T-cell (primary cell): ENCODE results near the gene UQCRH. TPM values are rescaled to one million over a fixed set of nuclear protein-coding genes. Genes with fewer than 3 reads are reported as not detected.

Experiments used
- ATAC-seq, 4 experiments: fragments of 200-7000 bp in 3 of 4; fragments of 150-1000 bp in 1 of 4; cut with Tn5 transposase; replicated peaks in 1 of 4; 1 replicate in 3 of 4; 2 replicates in 1 of 4; pipeline ENCODE4 v1.10.0; 2021; ENCODE audit warnings: moderate library complexity in 3 of 4, mild to moderate bottlenecking in 2 of 4, moderate number of reproducible peaks in 1 of 4
- CTCF ChIA-PET, 2 donors: fragments of 300-600 bp; sonication (Branson Sonifier 250); formaldehyde crosslinking; loops; one replicate each; lab custom pipeline; 2022; ENCODE audit warnings: antibody characterized with exemption in 2 of 2; lab: Charles Lee
- POLR2A ChIA-PET, 2 donors: fragments of 300-600 bp; sonication (Branson Sonifier 250); formaldehyde crosslinking; loops; one replicate each; lab custom pipeline; 2022; ENCODE audit warnings: antibody characterized with exemption in 2 of 2; lab: Charles Lee
- DNase-seq, 35 experiments: peaks; one replicate each; pipeline versions ENCODE4 v3.0.0 to v3.0.0-alpha.2; 2013 to 2023
- H3K27ac ChIP-seq: one replicate; pipeline ENCODE4 v1.5.1; 2013; ENCODE audit warnings: low read length
- H3K27me3 ChIP-seq, 2 experiments: replicated peaks in 1 of 2; 1 replicate in 1 of 2; 2 replicates in 1 of 2; pipeline versions ENCODE4 v1.6.1 to v1.7.0; 2013; ENCODE audit warnings: low read length in 1 of 2, mixed read lengths in 1 of 2; ENCODE audit not compliant: control insufficient read depth in 2 of 2, insufficient read depth in 2 of 2; ENCODE audit errors: extremely low read depth in 1 of 2
- H3K36me3 ChIP-seq, 2 donors: 1 replicate in 1 of 2; 2 replicates in 1 of 2; pipeline versions ENCODE4 v1.6.1 to v1.7.0; 2013; ENCODE audit warnings: low read length in 1 of 2; ENCODE audit not compliant: control insufficient read depth in 2 of 2, insufficient read depth in 1 of 2; ENCODE audit errors: extremely low read depth in 1 of 2
- H3K4me1 ChIP-seq, 2 experiments: 1 replicate in 1 of 2; 2 replicates in 1 of 2; pipeline versions ENCODE4 v1.6.1 to v1.7.0; 2013; ENCODE audit warnings: low read length in 2 of 2, mixed read lengths in 1 of 2; ENCODE audit not compliant: insufficient read depth in 2 of 2, control insufficient read depth in 1 of 2; ENCODE audit errors: extremely low read depth in 1 of 2
- H3K4me3 ChIP-seq, 2 donors: 1 replicate in 1 of 2; 2 replicates in 1 of 2; pipeline versions ENCODE4 v1.5.1 to v1.7.0; 2013; ENCODE audit warnings: mild to moderate bottlenecking in 2 of 2, low read length in 1 of 2, moderate library complexity in 1 of 2; ENCODE audit not compliant: control insufficient read depth in 1 of 2; ENCODE audit errors: extremely low read depth in 1 of 2
- H3K9me3 ChIP-seq: 2 replicates; pipeline ENCODE4 v1.7.0; 2013
- H3K27ac Mint-ChIP-seq, 2 donors: one replicate each; pipeline ENCODE4 v1.8.0; 2020 to 2021; ENCODE audit warnings: mild to moderate bottlenecking in 2 of 2, mixed read lengths in 2 of 2
- H3K27me3 Mint-ChIP-seq, 2 donors: one replicate each; pipeline ENCODE4 v1.8.0; 2021 to 2022; ENCODE audit warnings: mixed read lengths in 2 of 2
- H3K36me3 Mint-ChIP-seq: one replicate; pipeline ENCODE4 v1.8.0; 2021; ENCODE audit warnings: mixed read lengths
- H3K4me1 Mint-ChIP-seq, 3 donors: one replicate each; pipeline ENCODE4 v1.8.0; 2020 to 2022; ENCODE audit warnings: mixed read lengths in 3 of 3, mild to moderate bottlenecking in 1 of 3
- H3K4me3 Mint-ChIP-seq, 3 donors: one replicate each; pipeline ENCODE4 v1.8.0; 2020 to 2022; ENCODE audit warnings: mild to moderate bottlenecking in 3 of 3, mixed read lengths in 3 of 3, moderate library complexity in 3 of 3
- H3K9me3 Mint-ChIP-seq, 3 donors: one replicate each; pipeline ENCODE4 v1.8.0; 2020 to 2022; ENCODE audit warnings: mixed read lengths in 3 of 3
- WGBS: methylation state at CpG from one replicate; pipeline ENCODE4 v1.1.5; 2013; ENCODE audit warnings: missing lambda C conversion rate; ENCODE audit not compliant: insufficient coverage; 5-methylcytosine and 5-hydroxymethylcytosine counted together
- total RNA-seq, 35 experiments: library from RNA in 6 of 35; stranded (reverse) in 6 of 35; fragments of 120-200 nt in 1 of 35; gene quantifications; one replicate each; pipeline versions ENCODE4 v1.2.1 to v1.2.4 and lab custom pipeline; 2013 to 2026

Gene UQCRH
- total RNA-seq, 5 donors from 2014 or later (not counting 1 experiment from before 2014, with no cell fraction given), result 96.3 to 141 (median 127) TPM

DNA sequence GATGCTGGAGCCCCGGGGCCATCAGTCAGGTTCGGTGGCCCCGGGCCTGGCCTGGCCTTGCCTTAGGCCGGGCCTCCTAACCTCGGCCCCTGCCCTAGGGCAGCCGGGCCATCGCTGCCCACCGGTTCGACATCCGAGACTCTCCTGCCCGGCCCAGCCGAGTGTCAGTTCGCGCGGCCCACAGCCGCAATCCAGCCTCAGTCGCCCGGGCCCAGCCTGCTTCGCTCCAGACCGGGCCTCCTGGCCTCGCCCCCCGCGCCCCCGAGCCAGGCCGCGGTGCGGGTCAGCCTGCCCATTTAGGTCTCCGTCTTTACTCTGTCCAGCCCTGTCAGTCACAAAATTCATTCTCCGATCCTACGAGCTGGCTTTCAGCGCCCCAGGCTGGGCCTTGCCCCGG, 859 bp upstream of the UQCRH start:
- Mint-ChIP-seq H3K27ac (peak overlapping the region; percentile 73 to 96), H3K4me1 (peaks cover 43 to 58% (median 48%) of the 10 kb centered on the region in 3 donors), H3K9me3 (no peaks in the 10 kb centered on the region), H3K27me3 (no peaks in the 10 kb centered on the region), H3K36me3 (peaks cover 5% of the 10 kb centered on the region), H3K4me3 (peak overlapping the region; percentile 94 to 98 (median 96))
- Histone ChIP-seq H3K9me3 (no peaks in the 10 kb centered on the region), H3K4me3 (peak overlapping the region; percentile 79 to 84), H3K36me3 (peaks cover 0 to 3% of the 10 kb centered on the region in 2 donors), H3K4me1 (peaks cover 11 to 51% of the 10 kb centered on the region in 2 experiments), H3K27ac (peak overlapping the region; percentile 85), H3K27me3 (no peaks in the 10 kb centered on the region)
- WGBS, result 0% methylated on average over 32 of the region's 32 CpGs
- CTCF ChIA-PET, result interaction anchor here (0.6 to 2.1 kb wide), 7 partner anchors 12 to 58 kb away, joined by 3 to 6 read pairs (median 4); partner anchors contain the start of gene RAD54L (in 1 of the 2)
- ATAC-seq (peak; percentile 15 to 24 (median 22)), DNase-seq (peak in 16 of 35 experiments; percentile 4 to 53 (median 18))
- POLR2A ChIA-PET, result interaction anchor here (0.6 to 1.4 kb wide), 5 partner anchors 13 to 56 kb away, joined by 3 to 18 read pairs (median 4); partner anchors contain the start of genes NSUN4 (in 1 of the 2) and RAD54L (in 1 of the 2)

- peak overlapping the region; percentile 94 to 98 (median 96) for H3K4me3 Mint-ChIP-seq
- Histone ChIP-seq H3K4me1 (peaks cover 14 to 55% of the 10 kb centered on the region in 2 experiments), H3K36me3 (peaks cover 0 to 6% of the 10 kb centered on the region in 2 donors), H3K9me3 (no peaks in the 10 kb centered on the region), H3K4me3 (peak overlapping the region; percentile 84 to 91), H3K27ac (peak overlapping the region; percentile 85), H3K27me3 (no peaks in the 10 kb centered on the region)
- no peaks in the 10 kb centered on the region for H3K9me3 Mint-ChIP-seq
- H3K27me3 Mint-ChIP-seq, result no peaks in the 10 kb centered on the region
- peak overlapping the region; percentile 95 to 96 for H3K27ac Mint-ChIP-seq
- DNase-seq, result peak in 1 of 35 experiments; percentile 23
- ATAC-seq, result no peak
- H3K36me3 Mint-ChIP-seq, result peaks cover 2% of the 10 kb centered on the region
- ChIA-PET CTCF (interaction anchor here (0.6 to 2.1 kb wide), 6 partner anchors 20 to 57 kb away, joined by 3 to 6 read pairs (median 3); partner anchors contain the start of gene RAD54L (in 1 of the 2)), POLR2A (interaction anchor here (0.6 to 1.4 kb wide), 8 partner anchors 10 to 1672 kb away, joined by 3 to 18 read pairs (median 4); partner anchors contain the start of genes NSUN4 (in 1 of the 2) and RAD54L (in 1 of the 2))
- whole genome bisulfite sequencing, result 0% methylated on average over 5 of the region's 14 CpGs
- peaks cover 53 to 65% (median 56%) of the 10 kb centered on the region in 3 donors for H3K4me1 Mint-ChIP-seq
Observed at GRCh38 chr1:46303872-46304326, 401 bp downstream of the UQCRH start.

GRCh38 chr1:46306159-46306530, 2.6 kb downstream of the UQCRH start:
- DNase-seq, result no peak
- no peak for ATAC-seq
- ChIA-PET POLR2A (no interaction called here), CTCF (no interaction called here)
- Histone ChIP-seq H3K27me3 (no peaks in the 10 kb centered on the region), H3K36me3 (peaks cover 11 to 19% of the 10 kb centered on the region in 2 donors), H3K9me3 (no peaks in the 10 kb centered on the region), H3K27ac (no peak overlapping the region), H3K4me3 (no peak overlapping the region), H3K4me1 (peaks cover 14 to 48% of the 10 kb centered on the region in 2 experiments)
- Mint-ChIP-seq H3K4me1 (peaks cover 44 to 54% (median 47%) of the 10 kb centered on the region in 3 donors), H3K27me3 (no peaks in the 10 kb centered on the region), H3K27ac (no peak overlapping the region), H3K4me3 (peak overlapping the region in 2 of 3 donors; percentile 25 to 98), H3K9me3 (no peaks in the 10 kb centered on the region), H3K36me3 (peaks cover 16% of the 10 kb centered on the region)
- WGBS, result 87% methylated on average over 3 of the region's 8 CpGs

- Histone ChIP-seq H3K4me3 (no peak overlapping the region), H3K4me1 (peaks cover 9 to 29% of the 10 kb centered on the region in 2 experiments), H3K36me3 (peaks cover 11 to 45% of the 10 kb centered on the region in 2 donors), H3K27me3 (no peaks in the 10 kb centered on the region), H3K9me3 (no peaks in the 10 kb centered on the region), H3K27ac (no peak overlapping the region)
- no peak overlapping the region for H3K4me3 Mint-ChIP-seq
- CTCF ChIA-PET, result no interaction called here
- peaks cover 30 to 38% (median 31%) of the 10 kb centered on the region in 3 donors for H3K4me1 Mint-ChIP-seq
- no peaks in the 10 kb centered on the region for H3K9me3 Mint-ChIP-seq
- 87% methylated on average over 6 of the region's 16 CpGs for WGBS
- H3K27ac Mint-ChIP-seq, result no peak overlapping the region
- ATAC-seq (no peak), DNase-seq (no peak)
- POLR2A ChIA-PET, result interaction anchor here in 1 of 2 donors (0.6 to 0.7 kb wide), 2 partner anchors 19 to 47 kb away, joined by 3 to 4 read pairs; no protein-coding TSS in a partner anchor
- H3K36me3 Mint-ChIP-seq, result peaks cover 23% of the 10 kb centered on the region
- H3K27me3 Mint-ChIP-seq, result no peaks in the 10 kb centered on the region
Observed at GRCh38 chr1:46309401-46310159, 6.1 kb downstream of the UQCRH start.

DNA sequence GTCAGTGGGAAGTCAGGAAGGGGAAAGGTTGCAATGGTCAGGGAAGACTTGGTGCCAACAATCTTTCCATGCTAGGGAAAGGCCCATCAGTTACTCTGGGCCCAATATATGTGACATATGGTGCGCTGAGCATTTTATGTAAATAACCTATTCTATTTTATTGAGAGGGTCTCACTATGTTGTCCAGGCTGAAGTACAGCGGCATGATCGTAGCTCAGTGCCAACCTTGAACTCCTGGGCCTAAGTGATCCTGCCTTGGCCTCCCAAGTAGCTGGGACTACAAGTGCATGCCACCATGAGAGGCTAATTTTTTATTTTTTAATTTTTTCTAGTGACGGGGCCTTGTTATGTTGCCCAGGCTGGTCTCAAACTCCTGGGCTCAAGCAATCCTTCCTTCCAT, 6.8 kb downstream of the UQCRH start:
- Mint-ChIP-seq H3K27me3 (no peaks in the 10 kb centered on the region), H3K4me1 (peaks cover 23 to 31% (median 25%) of the 10 kb centered on the region in 3 donors), H3K27ac (no peak overlapping the region), H3K9me3 (no peaks in the 10 kb centered on the region), H3K4me3 (no peak overlapping the region), H3K36me3 (peaks cover 27% of the 10 kb centered on the region)
- Histone ChIP-seq H3K4me1 (peaks cover 7 to 21% of the 10 kb centered on the region in 2 experiments), H3K27ac (no peak overlapping the region), H3K4me3 (no peak overlapping the region), H3K36me3 (peaks cover 11 to 49% of the 10 kb centered on the region in 2 donors), H3K9me3 (no peaks in the 10 kb centered on the region), H3K27me3 (no peaks in the 10 kb centered on the region)
- WGBS, result 94% methylated on average over 3 of the region's 4 CpGs
- DNase-seq, result no peak
- no peak for ATAC-seq
- ChIA-PET POLR2A (no interaction called here), CTCF (no interaction called here)

GRCh38 chr1:46315669-46316403, 12.3 kb downstream of the UQCRH start:
- H3K4me3 ChIP-seq, result no peak overlapping the region
- H3K27ac ChIP-seq, result no peak overlapping the region
- DNase-seq (no peak), ATAC-seq (no peak)
- POLR2A ChIA-PET, result no interaction called here
- CTCF ChIA-PET, result no interaction called here
- peaks cover 23% of the 10 kb centered on the region for H3K36me3 Mint-ChIP-seq
- H3K9me3 ChIP-seq, result no peaks in the 10 kb centered on the region
- no peak overlapping the region for H3K4me3 Mint-ChIP-seq
- no peaks in the 10 kb centered on the region for H3K4me1 Mint-ChIP-seq
- H3K4me1 ChIP-seq, result no peaks in the 10 kb centered on the region
- no peaks in the 10 kb centered on the region for H3K9me3 Mint-ChIP-seq
- no peaks in the 10 kb centered on the region for H3K27me3 Mint-ChIP-seq
- WGBS, result no CpG with 5 or more reads among the region's 3 CpGs
- no peak overlapping the region for H3K27ac Mint-ChIP-seq
- peaks cover 0 to 50% of the 10 kb centered on the region in 2 donors for H3K36me3 ChIP-seq
- no peaks in the 10 kb centered on the region for H3K27me3 ChIP-seq
